ENCODE data around the gene FBL. TPM values are rescaled to one million over a fixed set of nuclear protein-coding genes. Genes with fewer than 3 reads are reported as not detected.
A peak's percentile ranks its signal among the peaks of the same experiment; 100 is the strongest.

Gene FBL
- total and polyA plus RNA-seq, 2 of the 13 experiments (the other 11 are each of a cell fraction or from before 2014, with no cell fraction given): 153 to 468 TPM

DNA sequence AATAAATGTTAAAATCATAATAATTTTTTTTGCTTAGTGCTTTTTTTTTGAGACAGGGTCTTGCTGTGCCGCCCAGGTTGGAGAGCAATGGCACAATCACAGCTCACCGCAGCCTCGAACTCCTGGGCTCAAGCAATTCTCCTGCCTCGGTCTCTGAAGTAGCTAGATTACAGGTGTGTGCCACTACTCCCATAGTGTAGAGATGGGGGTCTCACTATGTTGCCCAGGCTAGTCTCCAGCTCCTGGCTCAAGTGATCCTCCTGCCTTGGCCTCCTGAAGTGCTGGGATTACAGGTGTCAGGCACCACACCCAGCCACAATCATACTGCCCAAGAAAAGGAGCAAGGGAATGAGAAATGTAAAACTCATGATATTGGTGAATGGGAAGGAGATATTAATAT, 5.1 kb downstream of the FBL start:
- Histone ChIP-seq H3K27me3 (ENCODE audit: control insufficient read depth in 1 of 2, insufficient read depth in 2 of 2, low read length in 2 of 2) (no peaks in the 10 kb centered on the region; a peak in 1 of 5 replicates), H3K4me2 (ENCODE audit: low read depth, low read length) (no peak overlapping the region), H3K4me3 (replicated peaks in 1 of 3; ENCODE audit: insufficient read depth in 1 of 3, low read depth in 2 of 3, low read length in 3 of 3) (no peak overlapping the region), H3K27ac (ENCODE audit: extremely low read length, insufficient read depth, low read length) (no peak overlapping the region), H3K4me1 (ENCODE audit: insufficient read depth, low read length) (peaks cover 47% of the 10 kb centered on the region), H3K36me3 (replicated peaks in 1 of 2; ENCODE audit: control insufficient read depth in 1 of 2, insufficient read depth in 2 of 2, low read length in 2 of 2) (peaks cover 22 to 54% of the 10 kb centered on the region in 2 experiments), H3K79me2 (ENCODE audit: insufficient read depth, low read length) (peaks cover 71% of the 10 kb centered on the region), H2AFZ (ENCODE audit: low read length) (no peak overlapping the region), H3K9ac (ENCODE audit: insufficient read depth, low read depth, low read length) (no peak overlapping the region), H3K9me3 (ENCODE audit: low read length) (no peaks in the 10 kb centered on the region), H4K20me1 (ENCODE audit: insufficient read depth, low read length) (peaks cover 39% of the 10 kb centered on the region)
- FAIRE-seq: no peak
- ChIA-PET POLR2A (no interaction called here), CTCF (ENCODE audit: low intra/inter-chr PET ratio, low total read pairs) (no interaction called here)
- in situ Hi-C loops (cut with HindIII; ENCODE audit: extremely low pct_ligation_motif_present, low pct_unique_long_range_greater_than_20kb): loop anchor here (5.0 kb wide), 1 partner anchor 49 kb away; no protein-coding TSS in a partner anchor
- TF ChIP-seq GABPA (IDR thresholded peaks at IDR 0.05; ENCODE audit: low read depth, low read length) (no peak), GABPA (CRISPR knock-in tag; IDR thresholded peaks at IDR 0.05; ENCODE audit: low read depth) (no peak), ZNF121 (CRISPR knock-in tag; IDR thresholded peaks at IDR 0.05) (peak; percentile 51; the same call in 1 of the 2 replicates)
- BruUV-seq (replicated peaks): no TSS peak
- WGBS (ENCODE audit: low lambda C conversion rate): 94% methylated on average over 4 of the region's 4 CpGs
- intact Hi-C loops (cut with micrococcal nuclease; ENCODE audit: unreplicated experiment): no loop called here
- no peak for ATAC-seq
- no peak for DNase-seq (ENCODE audit: low spot score)

DNA sequence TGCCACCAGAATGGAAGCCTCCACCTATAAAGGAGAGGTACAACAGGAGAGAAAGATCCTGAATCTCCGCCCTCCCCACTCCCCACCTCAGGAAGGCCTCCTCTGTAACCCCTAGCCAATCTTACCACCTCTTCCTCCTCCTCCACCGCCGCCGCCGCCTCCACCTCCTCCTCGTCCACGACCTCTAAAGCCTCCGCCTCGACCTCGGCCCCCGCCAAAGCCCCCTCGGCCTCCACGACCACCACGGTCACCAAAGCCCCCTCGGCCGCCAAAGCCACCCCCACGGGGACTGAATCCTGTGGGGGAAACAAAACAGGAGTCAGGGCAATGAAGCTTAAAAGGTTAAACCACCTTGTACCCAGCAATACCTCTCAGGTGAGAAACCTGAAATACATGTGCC, 5.7 kb downstream of the FBL start:
- intact Hi-C loops (cut with micrococcal nuclease; ENCODE audit: unreplicated experiment) (no loop called here), in situ Hi-C loops (cut with HindIII; ENCODE audit: extremely low pct_ligation_motif_present, low pct_unique_long_range_greater_than_20kb) (loop anchor here (5.0 kb wide), 1 partner anchor 48 kb away; no protein-coding TSS in a partner anchor)
- Histone ChIP-seq H3K4me2 (ENCODE audit: low read depth, low read length) (no peak overlapping the region), H3K27me3 (ENCODE audit: control insufficient read depth in 1 of 2, insufficient read depth in 2 of 2, low read length in 2 of 2) (no peaks in the 10 kb centered on the region; a peak in 1 of 5 replicates), H3K27ac (ENCODE audit: extremely low read length, insufficient read depth, low read length) (no peak overlapping the region), H3K9me3 (ENCODE audit: low read length) (no peaks in the 10 kb centered on the region), H3K4me1 (ENCODE audit: insufficient read depth, low read length) (peaks cover 43% of the 10 kb centered on the region), H2AFZ (ENCODE audit: low read length) (no peak overlapping the region), H4K20me1 (ENCODE audit: insufficient read depth, low read length) (peaks cover 39% of the 10 kb centered on the region), H3K79me2 (ENCODE audit: insufficient read depth, low read length) (peaks cover 66% of the 10 kb centered on the region), H3K36me3 (replicated peaks in 1 of 2; ENCODE audit: control insufficient read depth in 1 of 2, insufficient read depth in 2 of 2, low read length in 2 of 2) (peaks cover 23 to 59% of the 10 kb centered on the region in 2 experiments), H3K4me3 (replicated peaks in 1 of 3; ENCODE audit: insufficient read depth in 1 of 3, low read depth in 2 of 3, low read length in 3 of 3) (no peak overlapping the region), H3K9ac (ENCODE audit: insufficient read depth, low read depth, low read length) (no peak overlapping the region)
- TF ChIP-seq REPIN1 (CRISPR knock-in tag; IDR thresholded peaks at IDR 0.05; ENCODE audit: borderline replicate concordance, low read depth) (no peak), KAT7 (CRISPR knock-in tag; IDR thresholded peaks at IDR 0.05; ENCODE audit: borderline replicate concordance) (no peak), ZNF230 (CRISPR knock-in tag; IDR thresholded peaks at IDR 0.05) (no peak), CENPX (CRISPR knock-in tag; IDR thresholded peaks at IDR 0.05) (no peak), ZNF180 (CRISPR knock-in tag; IDR thresholded peaks at IDR 0.05; ENCODE audit: borderline replicate concordance, low read depth) (no peak)
- TF ChIP-seq, protein P1, sequence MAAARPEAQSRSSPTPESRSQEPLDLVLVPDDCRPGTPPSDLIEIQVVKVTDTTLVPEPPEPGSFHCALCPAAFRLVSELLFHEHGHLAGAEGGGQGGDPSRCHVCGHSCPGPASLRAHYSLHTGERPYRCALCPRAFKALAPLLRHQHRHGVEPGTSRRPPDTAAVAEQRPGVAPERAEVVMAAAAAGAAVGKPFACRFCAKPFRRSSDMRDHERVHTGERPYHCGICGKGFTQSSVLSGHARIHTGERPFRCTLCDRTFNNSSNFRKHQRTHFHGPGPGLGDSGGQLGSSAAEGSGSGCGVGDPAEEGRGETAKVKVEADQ (CRISPR knock-in tag; IDR thresholded peaks at IDR 0.05; ENCODE audit: borderline replicate concordance): no peak
- TF ChIP-seq, protein P2, sequence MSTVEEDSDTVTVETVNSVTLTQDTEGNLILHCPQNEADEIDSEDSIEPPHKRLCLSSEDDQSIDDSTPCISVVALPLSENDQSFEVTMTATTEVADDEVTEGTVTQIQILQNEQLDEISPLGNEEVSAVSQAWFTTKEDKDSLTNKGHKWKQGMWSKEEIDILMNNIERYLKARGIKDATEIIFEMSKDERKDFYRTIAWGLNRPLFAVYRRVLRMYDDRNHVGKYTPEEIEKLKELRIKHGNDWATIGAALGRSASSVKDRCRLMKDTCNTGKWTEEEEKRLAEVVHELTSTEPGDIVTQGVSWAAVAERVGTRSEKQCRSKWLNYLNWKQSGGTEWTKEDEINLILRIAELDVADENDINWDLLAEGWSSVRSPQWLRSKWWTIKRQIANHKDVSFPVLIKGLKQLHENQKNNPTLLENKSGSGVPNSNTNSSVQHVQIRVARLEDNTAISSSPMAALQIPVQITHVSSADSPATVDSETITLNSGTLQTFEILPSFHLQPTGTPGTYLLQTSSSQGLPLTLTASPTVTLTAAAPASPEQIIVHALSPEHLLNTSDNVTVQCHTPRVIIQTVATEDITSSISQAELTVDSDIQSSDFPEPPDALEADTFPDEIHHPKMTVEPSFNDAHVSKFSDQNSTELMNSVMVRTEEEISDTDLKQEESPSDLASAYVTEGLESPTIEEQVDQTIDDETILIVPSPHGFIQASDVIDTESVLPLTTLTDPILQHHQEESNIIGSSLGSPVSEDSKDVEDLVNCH (CRISPR knock-in tag; IDR thresholded peaks at IDR 0.05): no peak
- BruUV-seq (replicated peaks): no TSS peak
- FAIRE-seq: no peak
- WGBS (ENCODE audit: low lambda C conversion rate): 96% methylated on average over 17 of the region's 17 CpGs
- ChIA-PET CTCF (ENCODE audit: low intra/inter-chr PET ratio, low total read pairs) (no interaction called here), POLR2A (no interaction called here)
- no peak for DNase-seq (ENCODE audit: low spot score)
- ATAC-seq: no peak
